Kidney epithelial cell (primary cell): ENCODE data around the gene PHF23. TPM values are rescaled to one million over a fixed set of nuclear protein-coding genes. Genes with fewer than 3 reads are reported as not detected.

Source experiments
- DNase-seq: peaks from one replicate; pipeline ENCODE4 v3.0.0-alpha.2; 2010; ENCODE audit warnings: low read depth
- H3K27me3 ChIP-seq: 2 replicates; pipeline ENCODE4 v1.6.0; 2011; ENCODE audit warnings: low read length; ENCODE audit not compliant: control insufficient read depth, insufficient read depth
- H3K36me3 ChIP-seq: 2 replicates; pipeline ENCODE4 v1.5.1; 2011; ENCODE audit warnings: low read length; ENCODE audit not compliant: control insufficient read depth, insufficient read depth
- H3K4me3 ChIP-seq: 2 replicates; pipeline ENCODE4 v1.5.1; 2011; ENCODE audit warnings: low read depth, mild to moderate bottlenecking, control low read depth, low read length
- CTCF ChIP-seq: IDR thresholded peaks from 2 replicates; pipeline ENCODE4 v1.5.1; 2011; ENCODE audit warnings: mild to moderate bottlenecking, moderate library complexity, low read length, control low read depth, inconsistent platforms; ENCODE audit not compliant: insufficient read depth, poor library complexity, severe bottlenecking
- total RNA-seq: library from RNA; depleted of rRNA; stranded (reverse); fragments of >200 nt; gene quantifications from 2 replicates; pipeline ENCODE4 v1.2.3, GENCODE V29; 2015

The PHF23 gene
- total RNA-seq, 1 donor from 2014 or later, result 53.3 TPM

DNA sequence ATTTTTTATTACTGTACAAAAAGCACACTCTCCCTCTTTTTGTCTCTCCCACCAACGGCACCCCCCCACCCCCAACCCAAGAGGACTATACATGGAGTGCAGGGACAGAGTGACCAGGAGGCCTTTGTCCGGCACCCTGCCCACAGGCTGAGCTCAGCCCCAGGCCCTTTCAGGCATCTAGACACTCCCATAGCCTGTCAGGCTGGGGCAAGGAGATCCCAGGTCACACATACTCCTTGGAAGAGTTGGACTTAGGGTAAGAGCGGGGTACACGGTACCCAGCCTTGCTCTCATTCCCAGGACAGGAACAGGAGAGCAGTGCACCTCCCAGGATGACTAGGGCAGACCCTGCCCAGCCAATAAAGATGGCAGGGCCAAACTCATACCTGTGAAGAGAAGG lies 20.9 kb upstream of the PHF23 start:
- no peak for DNase-seq
- no peaks in the 10 kb centered on the region for H3K36me3 ChIP-seq
- H3K4me3 ChIP-seq, result no peak overlapping the region
- TF ChIP-seq CTCF, result no peak
- H3K27me3 ChIP-seq, result peaks cover 11% of the 10 kb centered on the region

- H3K36me3 ChIP-seq, result peaks cover under 1% of the 10 kb centered on the region
- no peak overlapping the region for H3K4me3 ChIP-seq
- peaks cover 11% of the 10 kb centered on the region for H3K27me3 ChIP-seq
- no peak for DNase-seq
- no peak for TF ChIP-seq CTCF
Observed at GRCh38 chr17:7259555-7259889, 20.3 kb upstream of the PHF23 start.

DNA sequence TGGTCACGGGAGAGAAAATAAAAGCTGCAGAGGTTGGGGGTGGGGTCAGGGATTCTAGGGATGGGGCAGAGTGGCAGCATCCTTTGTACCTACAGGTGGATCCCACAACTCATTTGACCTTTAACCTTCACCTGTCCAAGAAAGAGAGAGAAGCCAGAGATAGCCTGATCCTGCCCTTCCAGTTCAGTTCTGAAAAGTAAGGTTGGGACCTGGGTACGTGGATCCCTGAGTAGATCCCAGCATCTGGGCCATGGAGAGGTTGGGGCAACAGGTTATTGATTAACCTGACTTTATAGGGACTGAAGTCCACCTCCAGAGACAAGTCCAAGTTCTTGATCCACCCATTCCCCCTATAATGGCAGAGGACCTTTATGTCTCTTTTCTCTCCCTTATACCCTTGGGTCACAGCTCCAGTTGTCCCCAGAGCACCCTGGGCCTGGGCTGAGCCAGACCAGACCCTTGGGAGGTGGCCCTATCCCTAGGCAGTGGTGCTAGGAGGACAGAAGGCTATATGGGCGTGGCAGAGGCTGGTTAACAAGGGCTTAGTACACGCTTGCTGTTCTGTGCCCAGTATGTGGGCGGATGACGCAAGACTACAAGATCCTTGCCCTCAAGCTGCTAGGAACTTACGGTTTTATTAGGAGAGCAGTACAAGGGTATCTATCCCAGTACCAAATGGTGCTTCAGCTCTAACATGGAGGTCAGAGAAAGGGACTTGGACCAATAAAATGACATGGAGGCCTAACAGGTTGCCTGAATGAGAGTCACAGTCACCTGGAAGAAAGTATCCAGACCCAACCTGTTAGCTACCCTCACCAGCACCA lies 19.7 kb upstream of the PHF23 start:
- DNase-seq, result no peak
- H3K27me3 ChIP-seq, result peaks cover 11% of the 10 kb centered on the region
- H3K36me3 ChIP-seq, result peaks cover 3% of the 10 kb centered on the region
- no peak for TF ChIP-seq CTCF
- H3K4me3 ChIP-seq, result no peak overlapping the region

GRCh38 chr17:7256766-7257456 lies 17.7 kb upstream of the PHF23 start:
- DNase-seq, result no peak
- no peak for TF ChIP-seq CTCF
- peaks cover 4% of the 10 kb centered on the region for H3K27me3 ChIP-seq
- H3K4me3 ChIP-seq, result no peak overlapping the region
- peaks cover 3% of the 10 kb centered on the region for H3K36me3 ChIP-seq

- Histone ChIP-seq H3K4me3 (no peak overlapping the region), H3K36me3 (peaks cover 3% of the 10 kb centered on the region)
- TF ChIP-seq CTCF, result no peak
Observed at GRCh38 chr17:7254511-7254910, 15.3 kb upstream of the PHF23 start.

More at GRCh38 chr17:7254511-7254910, 15.3 kb upstream of the PHF23 start:
- no peaks in the 10 kb centered on the region for H3K27me3 ChIP-seq
- DNase-seq, result no peak
